K562 treated with DMSO at 1 percent for 12 hours (cell line): ENCODE data around the gene ZFYVE16. TPM values are rescaled to one million over a fixed set of nuclear protein-coding genes. Genes with fewer than 3 reads are reported as not detected.

Experiments used
- total RNA-seq: library from RNA; unstranded; fragments of 300-600 nt; gene quantifications from 2 replicates; pipeline ENCODE4 v1.2.3, GENCODE V29; 2022; ENCODE audit not compliant: insufficient read depth

ZFYVE16 gene
- 10.0 and 18.9 TPM in 2 replicates for total RNA-seq

DNA sequence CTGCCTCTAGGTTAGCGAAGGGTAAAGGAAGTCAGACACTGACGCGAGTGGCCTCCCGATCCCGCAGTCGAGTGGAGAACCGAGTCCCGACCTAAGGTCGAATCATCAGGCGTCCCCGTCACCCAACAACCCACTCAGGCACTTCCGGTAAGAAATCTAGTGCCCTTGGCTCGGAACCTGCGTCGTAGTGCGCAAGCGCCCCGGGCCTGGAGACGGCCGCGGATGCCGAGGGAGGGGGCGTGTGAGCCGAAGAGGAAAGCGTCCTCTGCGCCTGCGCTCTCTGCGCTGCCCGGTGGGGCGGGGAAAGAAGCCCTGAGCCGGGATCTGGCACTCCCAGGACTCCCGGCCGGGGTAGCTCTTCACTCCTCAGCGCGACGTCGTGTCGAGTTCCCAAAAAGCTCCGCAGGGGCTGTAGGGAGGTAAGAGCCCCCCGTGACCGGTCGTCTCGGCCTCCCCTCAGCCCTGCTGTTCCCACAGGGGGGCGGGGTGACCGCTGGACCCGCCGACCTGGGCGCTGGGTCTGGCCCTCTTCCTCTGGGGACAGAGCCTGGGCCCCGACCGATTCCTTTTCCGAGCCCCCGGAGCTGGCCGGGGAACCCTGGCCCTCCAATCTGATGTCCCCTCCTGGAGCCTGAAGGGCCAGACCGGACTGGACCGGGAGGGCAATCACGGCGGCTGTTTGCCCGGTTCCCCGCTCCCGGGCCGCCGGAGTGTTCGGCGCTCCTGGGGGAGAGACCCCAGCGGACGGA lies at the start of gene ZFYVE16:
Gene ZFYVE16, plus strand, starts transcription at position 330 of the 749 bp plus-strand sequence. CDS start 26,084 bp downstream, outside the sequence.

GRCh38 chr5:80487829-80488721 lies 80.2 kb downstream of the ZFYVE16 start, which contains the start of gene FAM151B:
TSS of gene FAM151B (plus strand) at chr5:80488100. CDS start at chr5:80488124, 24 bp downstream.

Other genes starting within 250 kb of the ZFYVE16 start
- 1.2 and 5.6 TPM in 2 replicates for gene SERINC5, start 152.0 kb upstream of the ZFYVE16 start, total RNA-seq
- not detected in 2 replicates for gene SPZ1, start 88.1 kb upstream of the ZFYVE16 start, total RNA-seq
- gene FAM151B, start 80.0 kb downstream of the ZFYVE16 start, total RNA-seq, result not detected in 2 replicates
- not detected in 2 replicates for gene ANKRD34B, start 162.2 kb downstream of the ZFYVE16 start, total RNA-seq
- 3.4 and 10.5 TPM in 2 replicates for gene MSH3, start 246.6 kb downstream of the ZFYVE16 start, total RNA-seq
- 28.0 and 68.5 TPM in 2 replicates for gene DHFR, start 246.9 kb downstream of the ZFYVE16 start, total RNA-seq